Tongue (tissue), 2 donors: ENCODE measurements around the gene MAMSTR. TPM values are rescaled to one million over a fixed set of nuclear protein-coding genes. Genes with fewer than 3 reads are reported as not detected.
A peak's percentile ranks its signal among the peaks of the same experiment; 100 is the strongest.

Experiments
- DNase-seq: peaks from one replicate; pipeline ENCODE4 v3.0.0-alpha.2; 2015
- total RNA-seq: library from RNA; depleted of rRNA; stranded (reverse); fragments of >200 nt; gene quantifications from one replicate; pipeline ENCODE4 v1.2.3, GENCODE V29; 2014

MAMSTR gene
- total RNA-seq, 1 donor from 2014 or later, result 4.3 TPM

DNA sequence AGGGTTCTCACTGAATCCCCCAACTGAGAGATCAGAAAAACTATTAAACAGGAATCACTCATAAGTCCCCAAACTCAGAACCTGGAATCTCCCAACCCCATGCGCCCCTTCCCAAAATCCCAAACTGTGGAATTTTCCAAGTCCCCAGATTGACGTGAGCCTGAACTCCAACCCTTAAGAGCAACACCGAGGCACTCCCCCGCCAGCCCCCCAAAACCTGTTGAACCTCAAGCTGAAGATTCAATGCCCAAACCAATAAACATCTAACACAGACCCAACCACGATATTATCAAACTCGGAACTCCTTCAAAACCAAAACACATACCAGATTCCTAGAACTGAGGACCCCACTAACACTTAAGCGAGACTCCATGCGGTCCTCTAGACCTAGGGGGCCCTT, 26.6 kb upstream of the MAMSTR start:
- DNase-seq, result no peak

- peak; percentile 82 for DNase-seq
Observed at GRCh38 chr19:48745208-48745995, 25.9 kb upstream of the MAMSTR start.

- DNase-seq, result no peak
Observed at GRCh38 chr19:48742096-48742495, 22.6 kb upstream of the MAMSTR start.

DNA sequence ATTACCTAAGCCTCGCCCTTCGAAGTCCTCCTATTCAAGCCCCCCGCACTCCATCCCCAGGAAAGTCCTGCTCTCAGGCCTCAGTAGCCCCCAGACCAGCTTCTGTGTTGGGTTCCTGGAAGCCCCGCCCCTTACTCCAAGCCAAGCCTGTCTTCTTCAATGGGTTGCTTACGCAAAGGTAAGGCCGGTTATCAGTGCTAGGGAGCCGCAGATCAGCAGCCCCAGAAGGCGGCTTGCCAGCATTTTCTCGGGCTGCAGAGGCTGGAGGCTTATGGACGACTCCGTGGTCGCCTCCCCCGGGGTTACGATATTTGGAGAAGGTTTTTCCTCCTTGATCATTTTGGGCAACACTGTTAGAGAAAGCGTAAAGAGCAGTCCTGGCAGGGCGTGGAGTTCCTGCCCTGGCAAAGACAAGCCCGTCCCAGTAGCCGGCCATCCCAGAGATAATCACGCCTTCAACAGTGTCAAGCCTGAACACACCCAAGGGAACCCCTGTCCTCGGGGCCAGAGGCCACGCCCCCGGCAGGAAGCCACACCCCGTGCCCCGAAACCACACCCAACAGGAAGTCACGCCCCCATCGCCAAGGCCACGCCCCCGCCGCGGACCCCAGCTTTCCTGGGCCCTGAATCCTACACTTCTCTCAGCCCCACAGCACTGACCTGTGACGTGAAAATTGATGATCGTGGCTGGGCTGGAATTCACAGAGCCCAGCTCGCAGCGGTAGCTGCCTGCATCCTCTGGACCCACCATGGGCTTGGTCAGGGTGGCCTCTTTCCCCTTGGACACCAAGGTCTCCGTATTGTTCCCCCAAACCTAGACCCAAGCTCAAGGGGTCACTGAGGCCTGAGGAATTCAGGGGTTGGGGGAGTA, 21.8 kb upstream of the MAMSTR start:
- DNase-seq, result no peak

- DNase-seq, result no peak
Observed at GRCh38 chr19:48740164-48740972, 20.8 kb upstream of the MAMSTR start, which contains the start of gene RASIP1. Gene RASIP1 (minus strand): TSS chr19:48740610. CDS start chr19:48740282, 328 bp downstream.

DNA sequence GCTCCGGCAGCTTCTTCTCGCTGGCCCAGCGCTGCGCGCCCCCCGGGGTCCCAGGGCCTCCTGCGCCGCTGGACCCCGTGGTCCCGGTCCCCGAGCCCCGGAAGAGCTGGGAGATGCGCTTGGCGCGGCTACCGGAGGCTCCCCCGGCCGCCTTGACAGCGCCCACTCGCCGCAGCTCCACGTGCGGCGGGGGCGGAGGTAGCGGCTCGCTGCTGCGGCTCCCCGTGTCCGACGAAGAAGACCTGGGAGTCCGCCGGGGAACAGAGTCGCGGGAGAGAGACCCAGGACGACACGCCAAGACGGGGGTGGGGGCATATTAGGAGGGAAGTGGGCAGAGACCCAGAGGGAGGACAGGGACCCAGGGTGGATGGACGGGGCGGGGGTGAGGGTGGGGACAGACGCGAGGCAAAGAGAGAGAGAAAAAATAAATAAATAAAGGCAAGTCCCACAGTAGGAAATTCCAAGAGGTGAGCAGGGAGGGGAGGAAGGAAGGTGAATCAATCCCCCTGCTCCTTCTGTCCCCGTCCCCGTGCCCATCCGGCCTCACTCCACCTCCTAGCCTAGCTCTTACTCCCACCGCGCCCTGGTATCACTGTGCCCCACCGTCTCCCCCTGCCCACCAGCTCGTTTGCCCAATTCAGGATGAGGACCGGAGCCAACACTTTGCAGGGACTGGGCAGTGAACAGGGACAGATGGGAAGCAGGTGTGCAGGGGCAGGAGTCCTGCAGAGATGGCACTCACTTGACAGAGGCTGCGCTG, 20.1 kb upstream of the MAMSTR start:
- DNase-seq, result peak; percentile 60

DNA sequence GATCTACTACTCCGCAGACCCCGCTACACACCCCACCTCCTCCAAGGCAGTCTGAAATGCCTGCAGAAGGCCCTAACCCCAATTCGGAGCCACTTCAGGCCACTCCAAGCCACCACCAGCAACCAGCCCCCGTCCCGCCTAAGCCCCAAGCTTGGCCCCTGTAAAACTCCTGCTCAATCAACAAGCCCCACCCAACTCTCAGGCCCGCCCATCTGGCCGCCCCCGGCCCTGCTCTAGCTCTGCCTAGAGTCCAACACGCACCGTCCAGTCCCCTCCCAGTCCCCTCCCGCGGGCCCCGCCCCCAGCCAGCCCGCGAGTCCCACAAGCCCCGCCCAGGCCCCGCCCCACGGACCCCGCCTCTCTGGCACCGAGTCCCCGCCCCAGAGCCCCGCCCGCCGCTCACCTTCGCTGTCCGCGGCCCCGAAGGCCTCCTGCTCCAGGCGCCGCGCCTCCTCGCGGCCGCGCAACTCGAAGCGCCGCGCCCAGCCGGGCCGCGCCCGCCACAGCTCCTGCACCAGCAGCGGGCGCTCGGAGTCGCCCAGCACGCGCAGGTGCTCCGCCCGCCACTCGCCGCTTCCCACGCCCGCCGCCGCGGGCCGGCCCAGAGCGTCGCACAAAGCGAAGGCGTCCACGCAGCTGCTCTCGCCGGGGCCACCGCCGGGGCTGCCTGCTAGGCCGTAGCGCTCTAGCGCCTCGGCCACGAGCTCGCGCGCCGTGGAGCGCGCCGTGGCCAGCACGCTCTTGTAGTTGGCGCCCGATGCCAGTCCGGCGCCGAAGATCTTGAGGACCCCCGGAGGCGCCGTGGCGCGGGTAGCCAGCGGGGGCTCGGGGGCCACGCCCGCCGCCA, 19.3 kb upstream of the MAMSTR start:
- DNase-seq, result peak; percentile 97

GRCh38 chr19:48737360-48737998, 18.0 kb upstream of the MAMSTR start:
- DNase-seq, result peak; percentile 73

DNA sequence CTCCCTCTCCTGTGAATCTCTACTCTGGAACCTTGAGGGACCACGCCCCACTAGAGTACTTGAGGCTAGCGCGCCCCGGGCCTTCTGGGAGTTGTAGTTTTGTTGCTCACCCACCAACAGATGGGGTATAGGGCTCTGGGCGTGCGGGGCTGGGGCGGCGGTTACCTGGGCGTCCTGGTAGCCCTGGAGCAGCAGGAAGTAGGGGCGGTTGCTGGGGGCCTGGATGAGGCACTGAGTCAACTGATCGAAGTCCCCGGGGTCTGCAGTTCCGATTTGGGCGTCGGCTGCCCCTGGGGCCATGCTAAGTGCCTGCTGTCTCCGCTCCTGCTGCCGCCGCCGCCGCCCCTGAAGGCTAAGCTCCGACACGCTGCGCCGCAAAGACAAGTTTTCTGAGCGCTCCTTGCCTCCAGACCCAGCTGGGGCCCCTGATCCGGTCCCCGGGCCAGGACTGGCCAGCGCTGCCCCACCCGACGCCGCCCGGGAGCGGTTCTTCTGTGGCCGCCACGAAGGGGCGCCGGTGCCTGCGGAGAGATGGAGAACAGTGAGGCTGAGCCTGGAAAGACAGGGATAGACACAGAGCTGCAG, 15.6 kb upstream of the MAMSTR start:
- DNase-seq, result peak; percentile 77

DNA sequence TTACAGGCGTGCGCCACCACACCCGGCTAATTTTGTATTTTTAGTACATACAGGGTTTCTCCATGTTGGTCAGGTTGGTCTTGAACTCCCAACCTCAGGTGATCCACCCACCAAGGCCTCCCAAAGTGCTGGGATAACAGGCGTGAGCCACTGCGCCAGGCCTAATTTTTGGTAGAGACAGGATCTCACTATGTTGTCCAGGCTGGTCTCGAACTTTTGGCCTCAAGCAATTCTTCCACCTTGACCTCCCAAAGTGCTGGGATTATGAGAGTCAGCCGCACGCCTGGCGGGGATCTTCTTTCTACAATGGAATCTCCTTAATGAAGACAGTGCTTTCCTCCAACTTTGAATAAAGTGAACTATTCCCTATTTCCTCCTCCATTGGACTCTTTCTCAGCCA, 15.1 kb upstream of the MAMSTR start:
- DNase-seq, result no peak

DNA sequence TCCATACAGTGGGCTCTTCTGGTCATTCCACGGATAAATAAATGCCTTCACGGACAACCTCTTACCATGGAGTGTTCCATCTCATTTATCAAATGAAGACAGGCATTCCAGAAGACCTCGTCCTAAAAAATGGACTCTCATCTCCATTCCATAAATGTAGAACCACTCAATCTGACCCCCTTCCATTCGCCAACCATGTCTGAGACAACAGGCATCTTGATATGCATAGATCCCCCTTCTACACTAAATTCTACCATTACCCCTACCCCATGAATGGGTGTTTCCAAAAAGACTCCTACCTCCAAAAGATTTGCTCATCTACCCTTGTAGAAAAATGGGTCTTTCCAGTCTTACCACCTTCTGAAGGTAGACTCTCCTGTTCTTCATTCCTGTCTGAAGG, 11.9 kb upstream of the MAMSTR start:
- DNase-seq, result no peak

DNA sequence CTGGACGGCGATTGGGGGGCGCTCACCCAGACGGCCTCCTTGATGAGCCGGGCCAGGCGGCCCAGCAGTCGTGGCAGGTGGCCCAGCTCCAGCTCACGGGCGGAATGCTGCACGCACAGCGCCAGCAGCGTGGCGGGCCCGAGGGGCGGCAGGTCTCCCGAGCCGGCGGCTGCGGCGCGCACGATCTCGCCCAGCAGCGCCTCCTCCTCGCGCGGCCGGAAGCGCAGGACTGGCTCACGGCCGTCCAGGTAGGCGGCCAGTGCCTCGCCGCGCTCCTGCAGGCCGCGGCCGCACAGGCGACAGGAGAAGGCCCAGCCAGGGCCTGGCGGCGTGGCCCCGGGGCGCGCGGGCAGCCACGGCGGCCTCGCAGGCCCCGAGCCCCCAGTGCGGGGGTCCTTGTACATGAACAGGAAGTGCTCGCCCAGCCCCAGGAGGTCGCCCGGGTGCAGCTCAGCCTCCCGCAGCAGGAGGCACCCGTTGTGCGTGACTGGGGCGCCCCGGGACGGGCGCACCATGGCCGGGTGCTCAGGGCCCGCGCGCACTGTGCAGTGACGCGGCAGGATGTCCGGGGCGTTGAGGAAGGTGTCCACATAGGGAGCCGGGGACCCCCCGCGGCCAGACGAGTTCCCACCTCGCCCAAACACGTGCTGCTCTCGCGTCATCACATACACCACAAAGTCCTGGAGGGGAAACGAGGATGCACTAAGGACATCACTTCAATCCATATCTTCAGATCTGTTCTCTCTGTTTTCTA, 9.6 kb upstream of the MAMSTR start:
- DNase-seq, result peak; percentile 18

DNA sequence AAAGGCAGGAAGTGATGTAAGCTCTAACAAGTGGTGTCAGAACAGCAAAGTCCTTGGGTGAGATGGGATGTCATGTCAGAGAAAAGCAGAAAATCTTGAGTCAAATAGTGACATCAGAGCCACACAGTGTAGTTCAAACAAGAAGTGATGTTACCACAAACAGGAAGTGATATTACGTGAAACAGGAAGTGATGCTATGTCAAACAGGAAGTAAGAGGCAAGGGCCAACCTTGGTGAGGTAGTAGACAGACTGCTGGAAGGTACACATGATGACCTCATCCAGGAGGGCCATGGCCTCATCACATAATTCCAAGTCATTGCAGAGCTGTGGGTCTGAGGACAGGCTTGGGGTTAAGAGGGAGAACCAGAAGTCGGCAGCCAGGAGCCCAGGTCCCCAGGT, 7.0 kb upstream of the MAMSTR start:
- no peak for DNase-seq

DNA sequence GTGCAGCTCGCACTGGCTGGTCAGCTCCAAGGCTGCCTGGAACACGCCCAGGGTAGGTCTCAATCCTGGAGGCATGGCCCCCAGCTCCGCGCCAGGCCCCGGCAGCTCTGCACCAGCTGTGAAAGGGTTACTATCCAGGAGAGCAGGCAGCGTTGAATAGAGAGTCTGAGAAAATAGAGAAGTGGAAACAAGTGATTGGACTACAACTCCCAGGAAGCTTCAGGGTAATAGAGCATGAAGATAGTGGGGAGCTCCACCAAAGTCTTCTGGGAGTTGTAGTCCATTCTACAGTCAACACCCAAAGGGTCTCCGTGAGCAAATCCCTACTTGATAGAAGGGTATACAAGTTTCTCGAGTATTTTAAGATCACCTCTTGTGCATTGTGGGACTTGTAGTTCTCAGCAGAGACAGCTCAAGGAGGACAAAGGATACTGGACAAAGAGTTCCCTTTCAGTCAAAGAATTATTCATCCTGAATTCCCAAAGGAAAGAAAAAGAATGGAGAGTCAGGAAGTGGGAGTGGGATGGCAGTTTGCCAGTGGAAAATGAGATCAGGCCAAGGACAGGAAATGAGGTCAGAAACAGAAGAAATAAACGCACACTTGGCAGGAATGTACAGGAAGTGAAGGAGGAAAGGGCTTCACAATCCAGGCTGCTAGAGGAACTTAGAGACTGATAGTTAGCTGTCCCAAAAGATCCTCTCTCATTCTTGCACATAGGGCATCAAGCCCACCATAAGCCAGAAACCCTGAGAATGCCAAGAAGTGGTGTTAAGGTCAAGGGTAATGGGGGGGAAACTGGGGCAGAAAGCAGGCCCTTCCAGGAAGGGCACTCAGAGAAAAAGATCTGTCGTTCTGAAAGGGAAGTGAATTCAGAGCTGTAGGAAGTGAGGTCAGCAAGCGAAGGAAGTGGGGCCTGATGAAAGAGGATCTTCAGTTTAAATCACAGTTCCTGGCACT, 5.5 kb upstream of the MAMSTR start:
- DNase-seq, result peak; percentile 93

DNA sequence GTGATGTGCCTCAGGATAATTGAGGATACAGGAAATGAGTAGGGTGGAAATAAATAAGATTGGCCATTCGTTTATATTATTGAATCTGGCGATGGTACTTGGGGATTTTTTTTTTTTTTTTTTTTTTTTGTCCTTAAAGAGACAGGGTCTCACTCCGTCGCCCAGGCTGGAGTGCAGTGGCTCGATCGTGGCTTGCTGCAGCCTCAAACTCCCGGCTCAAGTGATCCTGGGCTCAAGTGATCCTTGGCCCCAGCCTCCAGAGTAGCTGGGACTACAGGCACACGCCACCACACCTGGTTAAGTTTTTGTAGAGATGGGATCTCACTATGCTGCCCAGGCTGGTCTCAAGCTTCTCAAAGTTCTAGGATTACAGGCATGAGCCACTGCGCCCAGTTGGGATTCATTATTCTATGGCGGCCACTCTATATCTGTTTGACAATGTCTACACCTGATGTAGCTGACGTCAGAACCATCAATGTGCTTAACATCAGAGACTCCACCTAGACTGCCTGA, 2.7 kb upstream of the MAMSTR start:
- DNase-seq, result no peak

- DNase-seq, result peak; percentile 100
Observed at GRCh38 chr19:48720613-48721296, 1.2 kb upstream of the MAMSTR start.

DNA sequence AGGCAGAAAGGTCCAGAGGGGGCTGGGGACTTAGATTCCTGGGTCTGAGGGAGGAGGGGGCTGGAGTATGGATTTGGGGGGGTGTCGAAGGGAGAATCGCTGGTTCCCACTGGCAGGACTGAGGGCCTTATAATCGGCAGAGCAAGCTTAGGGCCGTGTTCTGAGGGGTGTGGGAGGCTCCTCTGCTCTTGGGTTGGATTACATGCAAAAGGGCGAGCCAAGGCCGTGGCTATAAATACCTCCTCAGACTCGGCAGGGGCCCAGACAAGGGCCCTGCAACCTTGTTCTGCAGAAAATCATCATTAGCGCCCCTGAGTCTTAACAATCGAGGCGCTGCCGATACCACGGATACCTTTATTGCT, 707 bp upstream of the MAMSTR start:
- DNase-seq, result no peak
